MM.1S (cell line): Measurements from ENCODE around the gene RINL.

Experiments used
- EZH2 ChIP-seq: fragments of 300-600 bp; sonication (generic); optimal IDR thresholded peaks from 2 replicates; pipeline ENCODE3; 2017; ENCODE audit warnings: low read depth, mild to moderate bottlenecking, antibody characterized with exemption, low read length, mixed read lengths
- EZH2phosphoT487 ChIP-seq: fragments of 300-600 bp; sonication (generic); IDR thresholded peaks from 2 replicates; pipeline ENCODE4 v1.6.1; 2018; ENCODE audit warnings: antibody characterized with exemption, low read length
- TF ChIP-seq, protein P1 (sequence below): fragments of 300-600 bp; sonication (generic); IDR thresholded peaks from 2 replicates; pipeline ENCODE4 v1.5.1; 2016; ENCODE audit warnings: antibody characterized with exemption, low read length, mixed read lengths

DNA sequence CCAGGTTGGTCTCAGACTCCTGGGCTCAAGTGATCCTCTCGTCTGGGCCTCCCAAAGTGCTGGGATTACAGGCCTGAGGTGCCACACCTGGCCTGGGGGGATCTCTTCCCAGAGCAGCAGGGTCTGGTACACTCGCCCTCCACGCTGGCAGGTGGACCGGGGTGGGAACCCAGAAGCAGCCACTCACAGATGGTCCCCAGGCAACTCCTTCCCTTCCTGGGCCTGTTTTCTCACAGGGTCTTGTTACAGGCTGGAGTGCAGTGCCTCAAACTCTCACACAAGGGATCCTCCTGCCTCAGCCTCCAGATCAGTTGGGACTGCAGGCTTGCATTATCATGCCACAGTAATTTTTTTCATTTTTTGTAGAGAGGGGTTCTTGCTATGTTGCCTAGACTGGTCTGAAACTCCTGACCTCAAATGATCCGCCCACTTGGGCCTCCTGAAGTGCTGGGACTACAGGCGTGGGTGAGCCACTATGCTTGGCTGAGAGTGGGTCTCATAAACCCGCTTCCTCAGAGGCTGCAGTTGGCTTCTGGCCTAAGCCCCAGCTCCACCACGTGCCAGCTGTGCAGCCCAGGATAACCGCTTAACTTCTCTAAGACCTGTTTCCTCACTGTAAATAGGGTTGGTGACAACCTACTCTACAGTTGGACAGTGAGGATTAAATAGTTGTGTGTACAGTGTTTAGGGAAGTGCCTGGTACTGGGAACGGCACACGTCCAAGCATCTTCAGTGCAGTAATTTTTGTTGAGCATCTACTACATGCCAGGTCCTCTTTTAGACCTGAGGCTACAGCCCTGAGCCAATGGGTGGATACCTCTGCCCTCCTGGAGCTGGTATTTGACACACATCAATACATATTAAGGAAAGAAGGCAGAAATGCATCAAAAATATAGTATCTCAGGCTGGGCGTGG, 34.8 kb upstream of the RINL start:
- TF ChIP-seq EZH2phosphoT487, result no peak
- TF ChIP-seq, protein P1, sequence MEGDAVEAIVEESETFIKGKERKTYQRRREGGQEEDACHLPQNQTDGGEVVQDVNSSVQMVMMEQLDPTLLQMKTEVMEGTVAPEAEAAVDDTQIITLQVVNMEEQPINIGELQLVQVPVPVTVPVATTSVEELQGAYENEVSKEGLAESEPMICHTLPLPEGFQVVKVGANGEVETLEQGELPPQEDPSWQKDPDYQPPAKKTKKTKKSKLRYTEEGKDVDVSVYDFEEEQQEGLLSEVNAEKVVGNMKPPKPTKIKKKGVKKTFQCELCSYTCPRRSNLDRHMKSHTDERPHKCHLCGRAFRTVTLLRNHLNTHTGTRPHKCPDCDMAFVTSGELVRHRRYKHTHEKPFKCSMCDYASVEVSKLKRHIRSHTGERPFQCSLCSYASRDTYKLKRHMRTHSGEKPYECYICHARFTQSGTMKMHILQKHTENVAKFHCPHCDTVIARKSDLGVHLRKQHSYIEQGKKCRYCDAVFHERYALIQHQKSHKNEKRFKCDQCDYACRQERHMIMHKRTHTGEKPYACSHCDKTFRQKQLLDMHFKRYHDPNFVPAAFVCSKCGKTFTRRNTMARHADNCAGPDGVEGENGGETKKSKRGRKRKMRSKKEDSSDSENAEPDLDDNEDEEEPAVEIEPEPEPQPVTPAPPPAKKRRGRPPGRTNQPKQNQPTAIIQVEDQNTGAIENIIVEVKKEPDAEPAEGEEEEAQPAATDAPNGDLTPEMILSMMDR, result no peak
- no peak for TF ChIP-seq EZH2
